GM12878 (cell line): ENCODE measurements around the gene SOX6.

Source experiments
- CHD2 ChIP-seq: IDR thresholded peaks from 2 replicates; pipeline ENCODE4 v1.6.1; 2011; ENCODE audit warnings: low read depth, low read length, improper control_type of control experiment, borderline replicate concordance
- CTCF ChIP-seq, 3 experiments: IDR thresholded peaks in 2 of 3; conservative IDR thresholded peaks in 1 of 3; 2 replicates each; pipeline ENCODE4 v1.5.1; 2011; ENCODE audit warnings: low read depth in 3 of 3, low read length in 3 of 3, mild to moderate bottlenecking in 3 of 3, control low read depth in 2 of 3, moderate library complexity in 2 of 3, inconsistent platforms in 1 of 3, mixed read lengths in 1 of 3; ENCODE audit not compliant: control insufficient read depth in 2 of 3, insufficient read depth in 1 of 3; ENCODE audit errors: extremely low read depth in 1 of 3
- JUND ChIP-seq: IDR thresholded peaks from 2 replicates; pipeline ENCODE4 v1.6.1; 2012; ENCODE audit warnings: low read depth, mild to moderate bottlenecking, low read length, improper control_type of control experiment, moderate library complexity
- POLR2A ChIP-seq: IDR thresholded peaks from 2 replicates; pipeline ENCODE4 v1.6.1; 2011; ENCODE audit warnings: low read depth, mild to moderate bottlenecking, low read length
- ZBTB11 ChIP-seq: fragments of 450-650 bp; formaldehyde crosslinking; IDR thresholded peaks from 2 replicates; pipeline ENCODE4 v1.5.0; 2022; ENCODE audit warnings: mild to moderate bottlenecking, missing genetic modification characterization

- TF ChIP-seq CTCF (IDR thresholded peaks at IDR 0.05 in 2 of 3, conservative IDR thresholded peaks at IDR 0.05 in 1 of 3; ENCODE audit: control insufficient read depth in 2 of 3, extremely low read depth in 1 of 3, insufficient read depth in 1 of 3, low read depth in 3 of 3, low read length in 3 of 3), result no peak
- TF ChIP-seq CHD2, result no peak
- no peak for TF ChIP-seq JUND
- TF ChIP-seq POLR2A, result no peak
- no peak for TF ChIP-seq ZBTB11
Observed at GRCh38 chr11:16299390-16299789, 57.0 kb downstream of the SOX6 start.
